GM21390 (cell line): ENCODE data around the gene NOBOX.
"Not testable (repeated sequence)": the region's sequence is repeated elsewhere in the genome, so short reads cannot be mapped to it uniquely, and the experiment has no call there.

Experiments used
- ATAC-seq: cut with Tn5 transposase; IDR thresholded peaks from one replicate; pipeline ENCODE4 v1.9.1; 2021; ENCODE audit not compliant: unreplicated experiment

NOBOX gene

GRCh38 chr7:144403649-144404061, at the start of gene NOBOX:
Gene NOBOX (minus strand): TSS chr7:144403693.
- no peak for ATAC-seq

GRCh38 chr7:144452064-144452463, 48.6 kb upstream of the NOBOX start:
- ATAC-seq, result peak; percentile 68

GRCh38 chr7:144445590-144445989, 42.1 kb upstream of the NOBOX start:
- ATAC-seq, result no peak

GRCh38 chr7:144439717-144440205, 36.3 kb upstream of the NOBOX start:
- no peak for ATAC-seq

GRCh38 chr7:144438759-144439158, 35.3 kb upstream of the NOBOX start:
- no peak for ATAC-seq

- ATAC-seq, result peak; percentile 81
Observed at GRCh38 chr7:144437370-144438191, 34.1 kb upstream of the NOBOX start.

GRCh38 chr7:144436500-144436899, 33.0 kb upstream of the NOBOX start:
- ATAC-seq, result no peak

GRCh38 chr7:144428431-144428830, 24.9 kb upstream of the NOBOX start:
- no peak for ATAC-seq

GRCh38 chr7:144427539-144427938, 24.0 kb upstream of the NOBOX start:
- not testable (repeated sequence) for ATAC-seq

GRCh38 chr7:144418931-144419330, 15.4 kb upstream of the NOBOX start:
- not testable (repeated sequence) for ATAC-seq

- no peak for ATAC-seq
Observed at GRCh38 chr7:144416341-144416740, 12.8 kb upstream of the NOBOX start.

GRCh38 chr7:144415858-144416257, 12.4 kb upstream of the NOBOX start:
- no peak for ATAC-seq

- no peak for ATAC-seq
Observed at GRCh38 chr7:144414815-144415214, 11.3 kb upstream of the NOBOX start.

GRCh38 chr7:144410441-144410840, 6.9 kb upstream of the NOBOX start:
- no peak for ATAC-seq

GRCh38 chr7:144408121-144408520, 4.6 kb upstream of the NOBOX start:
- ATAC-seq, result no peak

GRCh38 chr7:144407266-144407931, 3.9 kb upstream of the NOBOX start:
- ATAC-seq, result no peak

- no peak for ATAC-seq
Observed at GRCh38 chr7:144404946-144405345, 1.5 kb upstream of the NOBOX start.

GRCh38 chr7:144403102-144403501, 391 bp downstream of the NOBOX start:
- no peak for ATAC-seq

GRCh38 chr7:144401490-144401889, 2.0 kb downstream of the NOBOX start:
- no peak for ATAC-seq

GRCh38 chr7:144399946-144400345, 3.5 kb downstream of the NOBOX start:
- no peak for ATAC-seq

GRCh38 chr7:144398911-144399310, 4.6 kb downstream of the NOBOX start:
- no peak for ATAC-seq

- ATAC-seq, result no peak
Observed at GRCh38 chr7:144398291-144398690, 5.2 kb downstream of the NOBOX start.
